ENCODE measurements around the gene SMIM23.

- TF ChIP-seq POLR2AphosphoS5 (IDR thresholded peaks at IDR 0.05), result no peak
- no peak for TF ChIP-seq POLR2A (IDR thresholded peaks at IDR 0.05)
- TF ChIP-seq CTCF (IDR thresholded peaks at IDR 0.05), result no peak
- TF ChIP-seq EP300 (IDR thresholded peaks at IDR 0.05), result no peak
These were observed 11.9 kb downstream of the SMIM23 start for GRCh38 chr5:171797543-171797942.

All from suprapubic skin (tissue), 4 donors.